Ishikawa (cell line): Measurements from ENCODE around the gene RABGAP1L.

ENCODE experiments used
- CEBPB ChIP-seq: IDR thresholded peaks from 2 replicates; pipeline ENCODE4 v1.6.1; 2012
- CREB1 ChIP-seq: IDR thresholded peaks from 2 replicates; pipeline ENCODE4 v1.6.1; 2012; ENCODE audit warnings: low read depth
- EGR1 ChIP-seq: IDR thresholded peaks from 2 replicates; pipeline ENCODE4 v1.6.1; 2012
- EP300 ChIP-seq: IDR thresholded peaks from 2 replicates; pipeline ENCODE4 v1.6.1; 2012; ENCODE audit warnings: borderline replicate concordance
- FOXM1 ChIP-seq: IDR thresholded peaks from 2 replicates; pipeline ENCODE4 v1.6.1; 2012; ENCODE audit warnings: low read depth, borderline replicate concordance
- NFIC ChIP-seq: IDR thresholded peaks from 2 replicates; pipeline ENCODE4 v1.6.1; 2012
- RAD21 ChIP-seq: IDR thresholded peaks from 2 replicates; pipeline ENCODE4 v1.6.1; 2012; ENCODE audit warnings: low read depth
- TAF1 ChIP-seq: IDR thresholded peaks from 2 replicates; pipeline ENCODE4 v1.6.1; 2012; ENCODE audit warnings: low read depth, mild to moderate bottlenecking
- TCF12 ChIP-seq: IDR thresholded peaks from 2 replicates; pipeline ENCODE4 v1.6.1; 2012; ENCODE audit warnings: low read depth
- TEAD4 ChIP-seq: IDR thresholded peaks from 2 replicates; pipeline ENCODE4 v1.6.1; 2012
- USF1 ChIP-seq: IDR thresholded peaks from 2 replicates; pipeline ENCODE4 v1.6.1; 2012
- YY1 ChIP-seq: IDR thresholded peaks from 2 replicates; pipeline ENCODE4 v1.6.1; 2012; ENCODE audit warnings: low read depth
- ZBTB7A ChIP-seq: IDR thresholded peaks from 2 replicates; pipeline ENCODE4 v1.6.1; 2012; ENCODE audit warnings: low read depth
- TF ChIP-seq, protein P1 (sequence below): IDR thresholded peaks from 2 replicates; pipeline ENCODE4 v1.6.1; 2012
- TF ChIP-seq, protein P2 (sequence below): IDR thresholded peaks from 2 replicates; pipeline ENCODE4 v1.6.1; 2012; ENCODE audit warnings: low read depth, mild to moderate bottlenecking

Gene RABGAP1L

GRCh38 chr1:174920093-174920492 lies 760.8 kb downstream of the RABGAP1L start:
- no peak for TF ChIP-seq CEBPB
- TF ChIP-seq CREB1 = no peak
- TF ChIP-seq, protein P1, sequence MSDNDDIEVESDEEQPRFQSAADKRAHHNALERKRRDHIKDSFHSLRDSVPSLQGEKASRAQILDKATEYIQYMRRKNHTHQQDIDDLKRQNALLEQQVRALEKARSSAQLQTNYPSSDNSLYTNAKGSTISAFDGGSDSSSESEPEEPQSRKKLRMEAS = no peak
- TF ChIP-seq TEAD4 = no peak
- no peak for TF ChIP-seq NFIC
- TF ChIP-seq ZBTB7A = no peak
- TF ChIP-seq TAF1 = no peak
- TF ChIP-seq EP300 = no peak
- TF ChIP-seq FOXM1 = no peak
- TF ChIP-seq YY1 = no peak
- TF ChIP-seq EGR1 = no peak
- no peak for TF ChIP-seq RAD21
- TF ChIP-seq, protein P2, sequence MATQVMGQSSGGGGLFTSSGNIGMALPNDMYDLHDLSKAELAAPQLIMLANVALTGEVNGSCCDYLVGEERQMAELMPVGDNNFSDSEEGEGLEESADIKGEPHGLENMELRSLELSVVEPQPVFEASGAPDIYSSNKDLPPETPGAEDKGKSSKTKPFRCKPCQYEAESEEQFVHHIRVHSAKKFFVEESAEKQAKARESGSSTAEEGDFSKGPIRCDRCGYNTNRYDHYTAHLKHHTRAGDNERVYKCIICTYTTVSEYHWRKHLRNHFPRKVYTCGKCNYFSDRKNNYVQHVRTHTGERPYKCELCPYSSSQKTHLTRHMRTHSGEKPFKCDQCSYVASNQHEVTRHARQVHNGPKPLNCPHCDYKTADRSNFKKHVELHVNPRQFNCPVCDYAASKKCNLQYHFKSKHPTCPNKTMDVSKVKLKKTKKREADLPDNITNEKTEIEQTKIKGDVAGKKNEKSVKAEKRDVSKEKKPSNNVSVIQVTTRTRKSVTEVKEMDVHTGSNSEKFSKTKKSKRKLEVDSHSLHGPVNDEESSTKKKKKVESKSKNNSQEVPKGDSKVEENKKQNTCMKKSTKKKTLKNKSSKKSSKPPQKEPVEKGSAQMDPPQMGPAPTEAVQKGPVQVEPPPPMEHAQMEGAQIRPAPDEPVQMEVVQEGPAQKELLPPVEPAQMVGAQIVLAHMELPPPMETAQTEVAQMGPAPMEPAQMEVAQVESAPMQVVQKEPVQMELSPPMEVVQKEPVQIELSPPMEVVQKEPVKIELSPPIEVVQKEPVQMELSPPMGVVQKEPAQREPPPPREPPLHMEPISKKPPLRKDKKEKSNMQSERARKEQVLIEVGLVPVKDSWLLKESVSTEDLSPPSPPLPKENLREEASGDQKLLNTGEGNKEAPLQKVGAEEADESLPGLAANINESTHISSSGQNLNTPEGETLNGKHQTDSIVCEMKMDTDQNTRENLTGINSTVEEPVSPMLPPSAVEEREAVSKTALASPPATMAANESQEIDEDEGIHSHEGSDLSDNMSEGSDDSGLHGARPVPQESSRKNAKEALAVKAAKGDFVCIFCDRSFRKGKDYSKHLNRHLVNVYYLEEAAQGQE = no peak

GRCh38 chr1:174922121-174922520 lies 762.8 kb downstream of the RABGAP1L start:
- TF ChIP-seq FOXM1 (no peak), YY1 (no peak), NFIC (no peak), CEBPB (no peak)

DNA sequence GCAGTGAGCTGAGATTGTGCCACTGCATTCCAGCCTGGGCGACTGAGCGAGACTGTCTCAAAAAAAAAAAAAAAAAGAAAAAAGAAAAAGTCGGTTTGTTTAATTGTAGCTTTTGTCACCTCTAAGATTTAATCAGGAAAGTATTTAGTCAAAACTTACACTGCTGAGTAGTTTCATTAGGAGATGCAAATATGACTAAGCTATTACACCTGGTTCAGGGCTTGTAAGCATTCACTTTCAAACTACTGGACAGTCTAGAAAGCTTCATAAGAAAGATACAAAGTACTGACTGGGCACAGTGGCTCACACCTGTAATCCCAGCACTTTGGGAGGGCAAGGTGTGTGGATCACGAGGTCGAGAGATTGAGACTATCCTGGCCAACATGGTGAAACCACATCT lies 764.5 kb downstream of the RABGAP1L start:
- TF ChIP-seq CEBPB (no peak), FOXM1 (no peak), CREB1 (no peak), TCF12 (no peak), YY1 (no peak), ZBTB7A (no peak), NFIC (no peak), EP300 (no peak), EGR1 (no peak), TAF1 (no peak), TEAD4 (no peak), USF1 (no peak), RAD21 (no peak)
- TF ChIP-seq, protein P1 = no peak
- TF ChIP-seq, protein P2 = no peak

DNA sequence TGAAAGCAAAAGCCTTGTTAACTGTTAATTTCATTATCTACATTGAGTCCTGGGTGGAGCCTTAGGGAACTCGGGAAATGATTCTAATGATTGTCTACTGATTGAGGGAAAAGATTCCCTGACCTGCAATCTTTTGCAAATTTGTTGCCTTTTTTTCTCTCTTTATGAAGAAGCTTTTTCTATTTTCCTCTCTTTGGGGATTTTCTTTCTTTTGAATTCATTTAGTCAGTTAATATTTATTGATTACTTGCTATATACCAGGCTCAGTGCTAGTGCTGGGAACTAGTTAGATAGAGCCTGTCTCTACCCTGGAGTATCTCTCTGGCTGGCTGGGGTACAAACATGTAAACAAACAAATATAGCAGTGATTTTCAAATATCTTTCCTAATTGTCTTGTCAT lies 769.2 kb downstream of the RABGAP1L start:
- TF ChIP-seq TAF1 = no peak
- no peak for TF ChIP-seq TEAD4
- no peak for TF ChIP-seq ZBTB7A
- TF ChIP-seq YY1 = no peak
- TF ChIP-seq EP300 = no peak
- no peak for TF ChIP-seq NFIC
- no peak for TF ChIP-seq RAD21
- TF ChIP-seq USF1 = no peak
- no peak for TF ChIP-seq CEBPB
- no peak for TF ChIP-seq CREB1
- TF ChIP-seq FOXM1 = no peak
- no peak for TF ChIP-seq TCF12
- TF ChIP-seq EGR1 = no peak
- TF ChIP-seq, protein P2 = no peak
- TF ChIP-seq, protein P1 = no peak

DNA sequence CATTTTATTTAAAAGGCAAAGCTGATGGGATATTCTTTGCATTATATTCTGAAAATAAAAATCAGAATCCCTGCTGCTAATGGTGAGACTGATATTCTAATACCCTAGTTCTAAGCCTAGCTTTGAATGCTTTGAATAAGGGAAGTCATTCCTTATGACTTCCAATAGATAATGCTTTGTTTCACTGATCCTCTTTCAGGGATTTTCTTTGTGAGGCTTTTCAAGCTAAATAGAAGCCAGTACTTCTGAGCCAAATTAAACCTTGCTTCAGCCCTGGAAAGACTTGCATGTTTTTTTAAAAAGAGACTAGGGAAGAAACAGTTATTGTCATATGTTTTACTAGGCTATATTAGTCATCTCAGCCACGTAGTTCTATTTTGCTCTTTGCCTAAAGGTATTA lies 771.9 kb downstream of the RABGAP1L start:
- TF ChIP-seq EP300 = no peak
- no peak for TF ChIP-seq FOXM1
- no peak for TF ChIP-seq ZBTB7A
- TF ChIP-seq, protein P2 = no peak
- TF ChIP-seq NFIC = no peak
- no peak for TF ChIP-seq CREB1
- TF ChIP-seq RAD21 = no peak
- TF ChIP-seq, protein P1 = no peak
- TF ChIP-seq TEAD4 = no peak
- no peak for TF ChIP-seq TAF1
- no peak for TF ChIP-seq USF1
- no peak for TF ChIP-seq TCF12
- no peak for TF ChIP-seq CEBPB
- no peak for TF ChIP-seq YY1
- no peak for TF ChIP-seq EGR1
